Testis (tissue), 3 donors: ENCODE measurements around the gene KRT26. TPM values are rescaled to one million over a fixed set of nuclear protein-coding genes. Genes with fewer than 3 reads are reported as not detected.
A peak's percentile ranks its signal among the peaks of the same experiment; 100 is the strongest.

Experiments used
- DNase-seq: peaks from one replicate; pipeline ENCODE4 v3.0.0-alpha.2; 2019
- H3K27ac ChIP-seq, 2 donors: fragments of 200-600 bp; sonication (generic); one replicate each; pipeline ENCODE4 v1.5.1; 2019
- H3K27me3 ChIP-seq: fragments of 200-600 bp; sonication (generic); one replicate; pipeline ENCODE4 v1.5.1; 2019
- H3K36me3 ChIP-seq: fragments of 200-600 bp; sonication (generic); one replicate; pipeline ENCODE4 v1.5.1; 2017; ENCODE audit warnings: low read depth; ENCODE audit errors: missing control alignments
- H3K4me1 ChIP-seq: fragments of 200-600 bp; sonication (generic); one replicate; pipeline ENCODE4 v1.5.1; 2019
- H3K4me3 ChIP-seq, 2 donors: fragments of 200-600 bp; sonication (generic); one replicate each; pipeline ENCODE4 v1.5.1; 2017 to 2019
- H3K9me3 ChIP-seq: fragments of 200-600 bp; sonication (generic); one replicate; pipeline ENCODE4 v1.5.1; 2017
- POLR2A ChIP-seq: fragments of 450-650 bp; IDR thresholded peaks from one replicate; pipeline ENCODE4 v1.6.1; 2017; ENCODE audit warnings: antibody characterized with exemption, mild to moderate bottlenecking, moderate library complexity
- WGBS, 2 donors: methylation state at CpG; one replicate each; pipeline ENCODE4 v1.1.5; 2018; 5-methylcytosine and 5-hydroxymethylcytosine counted together
- intact Hi-C: fragments of 100-400 bp; cut with DNase I; formaldehyde crosslinking; loops from one replicate; pipeline ENCODE4 v1.15.1; 2023; ENCODE audit warnings: low total_unique reads
- polyA plus RNA-seq: library from polyadenylated mRNA; stranded (reverse); fragments of 350-450 nt; fragmentation: Illumina TruSeq; extraction: RNeasy Lipid Tissue Mini Kit (QIAGEN cat#74804); gene quantifications from one replicate; pipeline ENCODE4 v1.2.3, GENCODE V29; 2014; ENCODE audit warnings: low read depth, low replicate concordance; ENCODE audit not compliant: insufficient read depth
- total RNA-seq, 2 donors: library from RNA; depleted of rRNA; stranded (reverse); fragments of >200 nt; gene quantifications; one replicate each; pipeline ENCODE4 v1.2.3, GENCODE V29; 2016
- TF ChIP-seq, protein P1 (sequence below), 3 experiments: fragments of 450-650 bp in 2 of 3; fragments of 200-600 bp in 1 of 3; sonication (generic) in 1 of 3; IDR thresholded peaks; one replicate each; pipeline ENCODE4 v1.5.1; 2016 to 2019; ENCODE audit warnings: antibody characterized with exemption in 3 of 3, mild to moderate bottlenecking in 2 of 3, moderate library complexity in 1 of 3

The KRT26 gene
- total and polyA plus RNA-seq, 3 donors from 2014 or later = 0.30 to 0.79 (median 0.62) TPM

DNA sequence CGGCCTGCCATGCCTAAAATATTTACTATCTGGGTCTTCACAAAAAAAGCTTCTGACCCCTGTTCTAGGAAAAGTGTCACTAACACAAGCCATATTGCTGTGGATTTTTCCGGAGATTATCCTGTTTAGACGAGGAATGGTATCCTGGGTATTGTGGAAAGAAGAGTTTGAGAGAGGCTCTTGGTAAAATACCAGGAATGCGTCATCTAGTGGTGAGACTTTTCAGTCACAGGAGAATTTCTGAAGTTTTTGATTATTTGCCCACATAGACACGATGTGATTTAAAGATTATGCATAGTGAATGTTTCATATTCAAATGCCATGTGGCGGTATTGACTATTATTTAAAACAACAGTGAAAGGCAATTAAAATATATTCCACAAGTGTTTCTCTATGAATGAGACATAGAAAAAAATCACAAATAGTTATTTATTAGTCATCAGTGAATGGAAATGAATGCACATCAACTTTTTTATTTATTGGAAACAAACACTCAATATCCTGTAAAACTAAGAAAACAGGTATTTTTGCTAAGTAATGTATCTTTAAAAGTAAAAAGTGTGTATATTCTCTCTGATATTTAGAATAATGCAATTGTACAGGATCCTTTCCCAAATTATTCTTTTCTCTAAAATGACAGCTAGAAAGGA is 19.9 kb upstream of the KRT26 start:
- no peak for DNase-seq

DNA sequence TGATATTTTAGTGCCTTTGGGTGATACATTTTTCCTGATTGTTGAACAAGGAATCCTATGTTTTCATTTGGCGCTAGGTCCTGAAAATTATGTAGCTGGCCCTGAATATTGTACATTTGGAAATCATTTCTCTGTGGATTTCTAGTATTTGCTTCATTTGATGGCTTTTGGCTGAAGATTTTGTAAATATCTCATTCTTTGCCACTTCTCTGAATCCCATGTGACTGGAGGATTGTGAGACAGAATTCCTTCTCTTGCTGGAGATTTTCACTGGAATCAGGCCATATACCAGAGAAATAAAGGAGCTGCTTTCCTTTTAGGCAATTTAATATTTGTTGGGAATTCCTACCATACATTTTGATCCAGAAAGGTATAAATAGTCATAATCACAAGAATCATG is 19.1 kb upstream of the KRT26 start:
- Histone ChIP-seq H3K4me1 (peaks cover 13% of the 10 kb centered on the region), H3K27ac (no peak overlapping the region), H3K36me3 (no peaks in the 10 kb centered on the region), H3K9me3 (no peaks in the 10 kb centered on the region), H3K4me3 (no peak overlapping the region), H3K27me3 (no peaks in the 10 kb centered on the region)
- intact Hi-C loops = no loop called here
- WGBS, 2 donors = 33 to 42% methylated on average over 1 of the region's 1 CpG
- no peak for DNase-seq
- TF ChIP-seq POLR2A = no peak
- TF ChIP-seq, protein P1, sequence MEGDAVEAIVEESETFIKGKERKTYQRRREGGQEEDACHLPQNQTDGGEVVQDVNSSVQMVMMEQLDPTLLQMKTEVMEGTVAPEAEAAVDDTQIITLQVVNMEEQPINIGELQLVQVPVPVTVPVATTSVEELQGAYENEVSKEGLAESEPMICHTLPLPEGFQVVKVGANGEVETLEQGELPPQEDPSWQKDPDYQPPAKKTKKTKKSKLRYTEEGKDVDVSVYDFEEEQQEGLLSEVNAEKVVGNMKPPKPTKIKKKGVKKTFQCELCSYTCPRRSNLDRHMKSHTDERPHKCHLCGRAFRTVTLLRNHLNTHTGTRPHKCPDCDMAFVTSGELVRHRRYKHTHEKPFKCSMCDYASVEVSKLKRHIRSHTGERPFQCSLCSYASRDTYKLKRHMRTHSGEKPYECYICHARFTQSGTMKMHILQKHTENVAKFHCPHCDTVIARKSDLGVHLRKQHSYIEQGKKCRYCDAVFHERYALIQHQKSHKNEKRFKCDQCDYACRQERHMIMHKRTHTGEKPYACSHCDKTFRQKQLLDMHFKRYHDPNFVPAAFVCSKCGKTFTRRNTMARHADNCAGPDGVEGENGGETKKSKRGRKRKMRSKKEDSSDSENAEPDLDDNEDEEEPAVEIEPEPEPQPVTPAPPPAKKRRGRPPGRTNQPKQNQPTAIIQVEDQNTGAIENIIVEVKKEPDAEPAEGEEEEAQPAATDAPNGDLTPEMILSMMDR (IDR thresholded peaks at IDR 0.05) = no peak

More for the DNA sequence above, 19.9 kb upstream of the KRT26 start:
- no peaks in the 10 kb centered on the region for H3K36me3 ChIP-seq
- no peaks in the 10 kb centered on the region for H3K27me3 ChIP-seq
- H3K4me3 ChIP-seq = no peak overlapping the region
- no peak overlapping the region for H3K27ac ChIP-seq
- H3K9me3 ChIP-seq = no peaks in the 10 kb centered on the region
- intact Hi-C loops = no loop called here
- 46 to 60% methylated on average over 6 of the region's 6 CpGs for WGBS, 2 donors
- H3K4me1 ChIP-seq = peaks cover 13% of the 10 kb centered on the region
- TF ChIP-seq, protein P1 (IDR thresholded peaks at IDR 0.05) = peak; percentile 37 to 68 (median 58)
- TF ChIP-seq POLR2A = no peak

DNA sequence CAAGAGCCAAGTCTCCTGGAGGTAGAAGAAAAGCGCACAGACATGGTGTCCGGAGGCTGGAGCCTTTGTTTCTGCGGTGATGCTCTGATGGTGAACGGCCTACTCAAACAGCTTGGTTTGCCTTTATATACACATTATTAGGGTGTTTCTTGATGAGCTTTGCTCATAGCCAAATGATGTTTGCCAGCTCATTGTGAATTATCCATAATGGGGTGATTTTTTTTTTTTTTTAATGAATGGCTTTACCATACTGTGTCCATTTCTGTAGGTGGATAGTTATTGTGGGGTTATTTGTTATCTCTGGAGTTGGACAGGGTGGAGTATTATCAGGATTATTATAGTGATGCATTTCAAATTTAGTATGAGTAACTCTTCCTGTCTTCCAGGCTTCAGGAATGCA is 10.4 kb upstream of the KRT26 start, which contains the start of gene KRT27:
Gene KRT27, minus strand, starts transcription at position 101 of the 400 bp plus-strand sequence. Its CDS starts 57 bp downstream, at position 44.
- 96 to 98% methylated on average over 4 of the region's 4 CpGs for WGBS, 2 donors
- TF ChIP-seq, protein P1 (IDR thresholded peaks at IDR 0.05) = no peak
- TF ChIP-seq POLR2A = no peak
- Histone ChIP-seq H3K4me1 (peaks cover 8% of the 10 kb centered on the region), H3K4me3 (no peak within 1 kb of the TSS), H3K27ac (no peak within 1 kb of the TSS), H3K27me3 (no peaks in the 10 kb centered on the region), H3K36me3 (no peaks in the 10 kb centered on the region), H3K9me3 (no peaks in the 10 kb centered on the region)
- no peak for DNase-seq
- intact Hi-C loops = no loop called here

DNA sequence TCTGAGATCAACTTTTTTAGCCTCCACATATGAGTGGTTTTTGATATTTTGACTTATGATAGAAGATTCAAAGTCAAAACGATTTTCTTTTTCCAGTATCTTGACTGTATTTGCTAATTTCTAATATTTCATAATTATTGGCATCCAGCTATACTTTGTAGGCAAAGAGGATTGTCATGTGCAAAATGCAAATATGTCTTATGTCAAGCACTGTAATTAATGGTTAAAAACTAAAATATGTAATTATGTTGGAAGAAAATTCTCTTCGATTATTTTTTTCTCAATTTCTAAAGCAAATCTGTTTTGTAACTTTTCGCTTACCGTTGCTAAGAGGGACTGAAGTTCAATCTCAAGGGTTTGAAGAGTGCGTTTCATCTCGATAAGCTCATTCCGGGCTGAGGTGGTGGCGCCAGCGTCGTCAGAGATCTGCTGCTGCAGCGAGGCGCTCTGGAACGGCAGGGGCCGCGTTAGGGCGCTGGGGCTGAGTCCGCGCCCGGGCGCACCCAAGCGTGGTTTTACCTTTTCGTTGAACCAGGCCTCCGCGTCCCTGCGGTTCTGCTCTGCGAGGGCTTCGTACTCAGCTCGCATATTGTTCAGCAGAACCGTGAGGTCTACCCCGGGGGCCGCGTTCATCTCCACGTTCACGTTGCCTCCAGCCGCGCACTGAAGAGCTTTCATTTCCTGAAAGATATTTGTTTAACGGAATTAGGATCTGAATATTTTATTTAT is 7.3 kb upstream of the KRT26 start:
- intact Hi-C loops = no loop called here
- DNase-seq = no peak
- no peaks in the 10 kb centered on the region for H3K4me1 ChIP-seq
- TF ChIP-seq, protein P1 (IDR thresholded peaks at IDR 0.05) = no peak
- no peak overlapping the region for H3K27ac ChIP-seq
- no peaks in the 10 kb centered on the region for H3K27me3 ChIP-seq
- no peaks in the 10 kb centered on the region for H3K9me3 ChIP-seq
- H3K4me3 ChIP-seq = peak overlapping the region; percentile 15 to 22
- 27 to 35% methylated on average over 11 to 37 of the region's 37 CpGs for WGBS, 2 donors
- H3K36me3 ChIP-seq = no peaks in the 10 kb centered on the region
